Endothelial cell of umbilical vein (primary cell): ENCODE measurements around the gene ZFYVE21. TPM values are rescaled to one million over a fixed set of nuclear protein-coding genes. Genes with fewer than 3 reads are reported as not detected.

Source experiments
- BruUV-seq: library from RNA; stranded (reverse); fragments of 400-500 nt; replicated peaks from 2 replicates; lab custom pipeline; 2021; lab: Mats Ljungman, UMichigan
- CTCF ChIA-PET: fragments of 300-600, 350-600 bp; sonication (Branson Sonifier 250); formaldehyde crosslinking; loops from one replicate; lab custom pipeline; 2021; ENCODE audit warnings: antibody characterized with exemption, inconsistent platforms; lab: Charles Lee
- POLR2A ChIA-PET: fragments of 300-600, 350-600 bp; sonication (Branson Sonifier 250); formaldehyde crosslinking; loops from one replicate; lab custom pipeline; 2021; ENCODE audit warnings: antibody characterized with exemption, inconsistent platforms; lab: Charles Lee
- DNase-seq: peaks from one replicate; pipeline ENCODE4 v3.0.0-alpha.2; 2011; ENCODE audit warnings: low read depth, low spot score
- FAIRE-seq: peaks from 2 replicates; lab custom pipeline; 2011; peaks lifted over from hg19 to GRCh38; lab: Jason Lieb, UNC
- H2AFZ ChIP-seq: 2 replicates; pipeline ENCODE4 v1.6.0; 2012; ENCODE audit warnings: low read depth, low read length, control low read depth, inconsistent platforms
- H3K27ac ChIP-seq: 2 replicates; pipeline ENCODE4 v1.5.1; 2011; ENCODE audit warnings: low read depth, mild to moderate bottlenecking, control low read depth, low read length, moderate library complexity; ENCODE audit not compliant: insufficient read depth
- H3K27me3 ChIP-seq, 2 experiments: 2 replicates each; pipeline versions ENCODE4 v1.6.0 to v1.6.1; 2011; ENCODE audit warnings: low read length in 2 of 2, mixed read lengths in 1 of 2; ENCODE audit not compliant: control insufficient read depth in 2 of 2, insufficient read depth in 2 of 2
- H3K36me3 ChIP-seq, 2 experiments: 2 replicates in 1 of 2; 3 replicates in 1 of 2; pipeline ENCODE4 v1.5.1; 2011; ENCODE audit warnings: low read length in 2 of 2, mild to moderate bottlenecking in 1 of 2, moderate library complexity in 1 of 2; ENCODE audit not compliant: control insufficient read depth in 2 of 2, insufficient read depth in 2 of 2; ENCODE audit errors: extremely low read depth in 1 of 2
- H3K4me1 ChIP-seq: 3 replicates; pipeline ENCODE4 v1.5.1; 2011; ENCODE audit warnings: mild to moderate bottlenecking, low read length; ENCODE audit not compliant: control insufficient read depth, insufficient read depth; ENCODE audit errors: extremely low read depth
- H3K4me2 ChIP-seq: 2 replicates; pipeline ENCODE4 v1.6.1; 2011; ENCODE audit warnings: low read length, control low read depth, mixed read lengths; ENCODE audit not compliant: insufficient read depth
- H3K4me3 ChIP-seq, 3 experiments: fragments of 200-600 bp in 1 of 3; sonication (generic), shearing (Covaris generic) in 1 of 3; replicated peaks in 1 of 3; 2 replicates each; pipeline ENCODE4 v1.5.1; 2011 to 2016; ENCODE audit warnings: control low read depth in 3 of 3, low read length in 3 of 3, mild to moderate bottlenecking in 2 of 3, inconsistent platforms in 1 of 3, low read depth in 1 of 3, moderate library complexity in 1 of 3; ENCODE audit not compliant: insufficient read depth in 1 of 3
- H3K79me2 ChIP-seq: 2 replicates; pipeline ENCODE4 v1.6.0; 2012; ENCODE audit warnings: low read length, inconsistent platforms; ENCODE audit not compliant: control insufficient read depth, insufficient read depth
- H3K9ac ChIP-seq: replicated peaks from 2 replicates; pipeline ENCODE3; 2011; ENCODE audit warnings: low read length, control low read depth; ENCODE audit not compliant: insufficient read depth; ENCODE audit errors: extremely low read depth
- H3K9me1 ChIP-seq: replicated peaks from 3 replicates; pipeline ENCODE4 v1.6.0; 2011; ENCODE audit warnings: mild to moderate bottlenecking, low read length; ENCODE audit not compliant: control insufficient read depth, insufficient read depth; ENCODE audit errors: extremely low read depth
- H3K9me3 ChIP-seq: replicated peaks from 2 replicates; pipeline ENCODE4 v1.5.1; 2012; ENCODE audit warnings: low read length, inconsistent platforms; ENCODE audit not compliant: control insufficient read depth, insufficient read depth
- H4K20me1 ChIP-seq: replicated peaks from 2 replicates; pipeline ENCODE3; 2011; ENCODE audit warnings: mild to moderate bottlenecking, low read length; ENCODE audit not compliant: control insufficient read depth, insufficient read depth; ENCODE audit errors: extremely low read depth
- FOS ChIP-seq: IDR thresholded peaks from 2 replicates; pipeline ENCODE4 v1.6.1; 2011; ENCODE audit warnings: mild to moderate bottlenecking, low read length, moderate library complexity, borderline replicate concordance; ENCODE audit not compliant: insufficient read depth
- JUN ChIP-seq: IDR thresholded peaks from 2 replicates; pipeline ENCODE4 v1.6.1; 2011; ENCODE audit warnings: borderline replicate concordance, low read depth; ENCODE audit not compliant: insufficient read length, insufficient read depth
- MYC ChIP-seq: IDR thresholded peaks from one replicate; pipeline ENCODE4 v1.6.1; 2011; ENCODE audit warnings: mild to moderate bottlenecking, low read depth, low read length
- POLR2AphosphoS5 ChIP-seq: IDR thresholded peaks from 2 replicates; pipeline ENCODE4 v1.6.1; 2012; ENCODE audit warnings: low read depth, mild to moderate bottlenecking, control low read depth, low read length, moderate library complexity; ENCODE audit not compliant: insufficient read depth
- dilution Hi-C: fragments of 300-500 bp; cut with MboI; formaldehyde crosslinking; loops from one replicate; pipeline ENCODE4 v1.15.0; 2019; ENCODE audit warnings: low sequenced_read_pairs; ENCODE audit not compliant: extremely low pct_ligation_motif_present
- intact Hi-C: fragments of 100-400 bp; cut with micrococcal nuclease; formaldehyde crosslinking; loops from one replicate; pipeline ENCODE4 v1.10.0; 2022
- polyA plus RNA-seq, 4 experiments: library from polyadenylated mRNA; depleted of rRNA in 3 of 4; stranded (reverse) in 3 of 4; unstranded in 1 of 4; fragments of >200 nt; gene quantifications; 2 replicates each; pipeline versions ENCODE4 v1.2.1 to v1.2.3, GENCODE V29; 2011 to 2012; ENCODE audit warnings: missing spikeins in 1 of 4
- total RNA-seq: library from RNA; stranded (reverse); gene quantifications from 2 replicates; pipeline ENCODE4 v1.2.3, GENCODE V29; 2021
- TF ChIP-seq, protein P1 (sequence below), 2 donors: IDR thresholded peaks; 1 replicate in 1 of 2; 2 replicates in 1 of 2; pipeline ENCODE4 v1.5.1; 2011; ENCODE audit warnings: low read length in 2 of 2, mild to moderate bottlenecking in 2 of 2, moderate library complexity in 2 of 2, control low read depth in 1 of 2, inconsistent platforms in 1 of 2, low read depth in 1 of 2; ENCODE audit not compliant: insufficient read depth in 1 of 2; ENCODE audit errors: extremely low read depth in 1 of 2

ZFYVE21 gene
- total and polyA plus RNA-seq, 2 donors (not counting 3 experiments of a cell fraction or from before 2014, with no cell fraction given): 54.5 to 98.3 TPM

DNA sequence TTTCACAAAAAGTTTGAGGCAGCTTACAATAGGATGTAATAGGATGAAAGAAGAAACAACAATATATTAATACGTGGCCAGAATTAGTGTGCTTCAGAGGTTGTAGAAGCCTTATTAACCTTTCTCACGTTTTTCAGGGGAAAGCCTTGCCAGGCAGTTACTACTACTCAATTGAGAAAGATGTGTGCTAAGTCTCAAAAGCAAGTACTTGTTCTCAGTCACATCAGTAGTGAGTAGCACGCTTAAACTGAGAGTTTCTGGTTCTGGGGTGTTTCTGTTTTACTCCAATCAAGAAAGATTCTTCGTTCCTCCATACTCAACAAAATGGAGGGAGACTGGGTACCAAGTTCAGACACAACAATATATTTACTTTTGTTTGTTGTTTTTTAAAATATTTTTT is 47.9 kb upstream of the ZFYVE21 start:
- Histone ChIP-seq H3K9ac (no peak overlapping the region), H3K36me3 (peaks cover 21 to 23% of the 10 kb centered on the region in 2 experiments), H3K4me3 (no peak overlapping the region), H3K79me2 (peaks cover 32% of the 10 kb centered on the region), H3K4me2 (no peak overlapping the region), H3K27me3 (no peaks in the 10 kb centered on the region), H3K9me3 (no peaks in the 10 kb centered on the region), H4K20me1 (peaks cover 2% of the 10 kb centered on the region), H3K27ac (no peak overlapping the region), H2AFZ (no peak overlapping the region), H3K9me1 (no peaks in the 10 kb centered on the region), H3K4me1 (no peaks in the 10 kb centered on the region)
- no peak for TF ChIP-seq FOS
- no peak for TF ChIP-seq JUN
- DNase-seq (no peak), FAIRE-seq (no peak)
- POLR2A ChIA-PET: no interaction called here
- dilution Hi-C loops: no loop called here
- intact Hi-C loops: no loop called here
- CTCF ChIA-PET: interaction anchor here (0.9 kb wide), 1 partner anchor 13 kb away, joined by 3 read pairs; no protein-coding TSS in a partner anchor
- no TSS peak for BruUV-seq

DNA sequence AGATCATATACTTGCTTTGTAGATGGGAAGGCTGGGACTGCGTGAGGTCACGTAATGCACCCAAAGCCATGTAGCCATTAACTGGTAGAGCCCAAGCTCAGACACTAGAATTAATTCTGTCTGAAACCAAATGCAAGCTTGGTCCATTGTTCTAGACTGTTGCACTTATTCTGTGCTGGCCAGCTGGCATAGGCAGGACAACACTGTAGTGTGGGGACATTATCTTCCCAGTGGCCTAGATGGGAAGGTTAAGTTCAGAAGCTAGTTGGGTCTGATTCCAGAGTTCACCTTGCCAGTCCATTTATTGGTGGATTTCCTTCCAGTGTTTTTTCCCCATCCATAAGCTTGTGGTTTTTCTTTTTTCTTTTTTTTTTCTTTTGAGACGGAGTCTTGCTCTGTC is 47.5 kb upstream of the ZFYVE21 start:
- ChIA-PET POLR2A (no interaction called here), CTCF (no interaction called here)
- Histone ChIP-seq H3K4me3 (no peak overlapping the region), H2AFZ (no peak overlapping the region), H3K36me3 (peaks cover 21 to 27% of the 10 kb centered on the region in 2 experiments), H3K4me1 (no peaks in the 10 kb centered on the region), H3K9ac (no peak overlapping the region), H3K27me3 (no peaks in the 10 kb centered on the region), H3K79me2 (peaks cover 31% of the 10 kb centered on the region), H4K20me1 (peaks cover 2% of the 10 kb centered on the region), H3K9me3 (no peaks in the 10 kb centered on the region), H3K9me1 (no peaks in the 10 kb centered on the region), H3K4me2 (no peak overlapping the region), H3K27ac (no peak overlapping the region)
- no peak for DNase-seq
- no TSS peak for BruUV-seq
- intact Hi-C loops (no loop called here), dilution Hi-C loops (no loop called here)
- FAIRE-seq: no peak
- TF ChIP-seq MYC: no peak
- TF ChIP-seq, protein P1, sequence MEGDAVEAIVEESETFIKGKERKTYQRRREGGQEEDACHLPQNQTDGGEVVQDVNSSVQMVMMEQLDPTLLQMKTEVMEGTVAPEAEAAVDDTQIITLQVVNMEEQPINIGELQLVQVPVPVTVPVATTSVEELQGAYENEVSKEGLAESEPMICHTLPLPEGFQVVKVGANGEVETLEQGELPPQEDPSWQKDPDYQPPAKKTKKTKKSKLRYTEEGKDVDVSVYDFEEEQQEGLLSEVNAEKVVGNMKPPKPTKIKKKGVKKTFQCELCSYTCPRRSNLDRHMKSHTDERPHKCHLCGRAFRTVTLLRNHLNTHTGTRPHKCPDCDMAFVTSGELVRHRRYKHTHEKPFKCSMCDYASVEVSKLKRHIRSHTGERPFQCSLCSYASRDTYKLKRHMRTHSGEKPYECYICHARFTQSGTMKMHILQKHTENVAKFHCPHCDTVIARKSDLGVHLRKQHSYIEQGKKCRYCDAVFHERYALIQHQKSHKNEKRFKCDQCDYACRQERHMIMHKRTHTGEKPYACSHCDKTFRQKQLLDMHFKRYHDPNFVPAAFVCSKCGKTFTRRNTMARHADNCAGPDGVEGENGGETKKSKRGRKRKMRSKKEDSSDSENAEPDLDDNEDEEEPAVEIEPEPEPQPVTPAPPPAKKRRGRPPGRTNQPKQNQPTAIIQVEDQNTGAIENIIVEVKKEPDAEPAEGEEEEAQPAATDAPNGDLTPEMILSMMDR (IDR thresholded peaks at IDR 0.05; ENCODE audit: extremely low read depth in 1 of 2, insufficient read depth in 1 of 2, low read depth in 1 of 2, low read length in 2 of 2): no peak
- no peak for TF ChIP-seq JUN
- no peak for TF ChIP-seq FOS
- TF ChIP-seq POLR2AphosphoS5: no peak
